Neural cell (in vitro differentiated cells): ENCODE results near the gene KLC1. TPM values are rescaled to one million over a fixed set of nuclear protein-coding genes. Genes with fewer than 3 reads are reported as not detected.

ENCODE experiments used
- H2AFZ ChIP-seq: fragments of 200-600, 300-800 bp; sonication (generic), shearing (Covaris generic); 2 replicates; pipeline ENCODE4 v1.6.0; 2014; ENCODE audit warnings: low read depth, mild to moderate bottlenecking, antibody characterized with exemption, low read length, moderate library complexity
- H3F3A ChIP-seq: fragments of 200-600 bp; shearing (Covaris generic); 2 replicates; pipeline ENCODE4 v1.6.1; 2016; ENCODE audit warnings: mild to moderate bottlenecking, moderate library complexity, mixed read lengths, antibody characterized with exemption, low read length; ENCODE audit not compliant: insufficient read depth, poor library complexity, severe bottlenecking
- H3K27ac ChIP-seq: fragments of 200-600, 300-800 bp; sonication (generic), shearing (Covaris generic); 2 replicates; pipeline ENCODE4 v1.5.1; 2014; ENCODE audit warnings: mild to moderate bottlenecking, low read length, moderate library complexity
- H3K27me3 ChIP-seq: fragments of 300-800, 200-600 bp; sonication (generic), shearing (Covaris generic); 2 replicates; pipeline ENCODE4 v1.6.0; 2014; ENCODE audit warnings: mild to moderate bottlenecking, low read depth, low read length, moderate library complexity; ENCODE audit not compliant: insufficient read depth
- H3K36me3 ChIP-seq: fragments of 300-800, 200-600 bp; sonication (generic), shearing (Covaris generic); 2 replicates; pipeline ENCODE4 v1.5.1; 2014; ENCODE audit warnings: mild to moderate bottlenecking, antibody characterized with exemption, low read length, moderate library complexity; ENCODE audit not compliant: insufficient read depth
- H3K4me2 ChIP-seq: fragments of 300-800, 200-600 bp; sonication (generic), shearing (Covaris generic); 2 replicates; pipeline ENCODE4 v1.6.0; 2014; ENCODE audit warnings: mild to moderate bottlenecking, low read length
- H3K4me3 ChIP-seq: fragments of 300-800, 200-600 bp; sonication (generic), shearing (Covaris generic); 2 replicates; pipeline ENCODE4 v1.5.1; 2014; ENCODE audit warnings: mild to moderate bottlenecking, low read length, moderate library complexity
- H3K79me2 ChIP-seq: fragments of 200-600 bp; shearing (Covaris generic); replicated peaks from 2 replicates; pipeline ENCODE4 v1.6.0; 2014; ENCODE audit warnings: mild to moderate bottlenecking, low read length, moderate library complexity; ENCODE audit not compliant: insufficient read depth
- H3K9ac ChIP-seq: fragments of 300-800, 200-600 bp; sonication (generic), shearing (Covaris generic); 2 replicates; pipeline ENCODE4 v1.6.1; 2016; ENCODE audit warnings: mild to moderate bottlenecking, low read length, mixed read lengths
- H3K9me2 ChIP-seq: fragments of 200-600 bp; shearing (Covaris generic); 2 replicates; pipeline ENCODE4 v1.6.1; 2016; ENCODE audit warnings: mild to moderate bottlenecking, low read length, mixed read lengths; ENCODE audit not compliant: insufficient read depth
- H3K9me3 ChIP-seq: fragments of 200-600, 300-800 bp; sonication (generic), shearing (Covaris generic); 2 replicates; pipeline ENCODE4 v1.6.1; 2016; ENCODE audit warnings: mild to moderate bottlenecking, mixed run types, low read length, moderate library complexity, mixed read lengths
- H4K20me1 ChIP-seq: fragments of 200-600 bp; shearing (Covaris generic); 2 replicates; pipeline ENCODE4 v1.6.1; 2016; ENCODE audit warnings: mild to moderate bottlenecking, mixed run types; ENCODE audit not compliant: insufficient read depth
- EP300 ChIP-seq: fragments of 450-650 bp; conservative IDR thresholded peaks from 2 replicates; pipeline ENCODE4 v1.6.1; 2014; ENCODE audit warnings: antibody characterized with exemption, mild to moderate bottlenecking, moderate library complexity; ENCODE audit not compliant: poor library complexity, severe bottlenecking
- EZH2 ChIP-seq: fragments of 200-600, 300-800 bp; shearing (Covaris generic), sonication (generic); IDR thresholded peaks from 2 replicates; pipeline ENCODE4 v1.6.1; 2014; ENCODE audit warnings: antibody characterized with exemption, low read length, borderline replicate concordance, mild to moderate bottlenecking; ENCODE audit not compliant: insufficient read depth, poor library complexity, severe bottlenecking
- MXI1 ChIP-seq: fragments of 450-650 bp; conservative IDR thresholded peaks from 2 replicates; pipeline ENCODE4 v1.6.1; 2014; ENCODE audit warnings: antibody characterized with exemption, mild to moderate bottlenecking; ENCODE audit not compliant: poor library complexity, severe bottlenecking
- POLR2AphosphoS5 ChIP-seq: IDR thresholded peaks from 2 replicates; pipeline ENCODE4 v1.6.1; 2012
- RAD21 ChIP-seq: fragments of 450-650 bp; conservative IDR thresholded peaks from 2 replicates; pipeline ENCODE4 v1.6.1; 2014; ENCODE audit warnings: antibody characterized with exemption, mild to moderate bottlenecking, moderate library complexity
- SMC3 ChIP-seq: fragments of 450-650 bp; conservative IDR thresholded peaks from 2 replicates; pipeline ENCODE4 v1.6.1; 2014; ENCODE audit warnings: antibody characterized with exemption, mild to moderate bottlenecking, moderate library complexity; ENCODE audit not compliant: poor library complexity
- TAF1 ChIP-seq: IDR thresholded peaks from 2 replicates; pipeline ENCODE4 v1.6.1; 2012; ENCODE audit warnings: low read depth
- polyA plus RNA-seq: library from polyadenylated mRNA; depleted of rRNA; stranded (reverse); fragments of >200 nt; gene quantifications from 2 replicates; pipeline ENCODE4 v1.2.3, GENCODE V29; 2014
- TF ChIP-seq, protein P1 (sequence below): fragments of 450-650 bp; IDR thresholded peaks from 2 replicates; pipeline ENCODE4 v1.5.1; 2014; ENCODE audit warnings: antibody characterized with exemption, mild to moderate bottlenecking, moderate library complexity; ENCODE audit not compliant: poor library complexity, severe bottlenecking
- TF ChIP-seq, protein P2 (sequence below): IDR thresholded peaks from 2 replicates; pipeline ENCODE4 v1.6.1; 2012; ENCODE audit warnings: borderline replicate concordance

Gene KLC1
- polyA plus RNA-seq, 1 donor from 2014 or later: 1,272 TPM

- Histone ChIP-seq H3K9me2 (no peaks in the 10 kb centered on the region), H3K4me2 (no peak overlapping the region), H3K4me3 (no peak overlapping the region), H3K9me3 (no peaks in the 10 kb centered on the region), H3K27me3 (no peaks in the 10 kb centered on the region), H3F3A (no peaks in the 10 kb centered on the region), H2AFZ (no peak overlapping the region), H3K36me3 (no peaks in the 10 kb centered on the region), H3K27ac (no peak overlapping the region), H4K20me1 (no peaks in the 10 kb centered on the region), H3K9ac (no peak overlapping the region), H3K79me2 (no peaks in the 10 kb centered on the region)
- TF ChIP-seq, protein P1, sequence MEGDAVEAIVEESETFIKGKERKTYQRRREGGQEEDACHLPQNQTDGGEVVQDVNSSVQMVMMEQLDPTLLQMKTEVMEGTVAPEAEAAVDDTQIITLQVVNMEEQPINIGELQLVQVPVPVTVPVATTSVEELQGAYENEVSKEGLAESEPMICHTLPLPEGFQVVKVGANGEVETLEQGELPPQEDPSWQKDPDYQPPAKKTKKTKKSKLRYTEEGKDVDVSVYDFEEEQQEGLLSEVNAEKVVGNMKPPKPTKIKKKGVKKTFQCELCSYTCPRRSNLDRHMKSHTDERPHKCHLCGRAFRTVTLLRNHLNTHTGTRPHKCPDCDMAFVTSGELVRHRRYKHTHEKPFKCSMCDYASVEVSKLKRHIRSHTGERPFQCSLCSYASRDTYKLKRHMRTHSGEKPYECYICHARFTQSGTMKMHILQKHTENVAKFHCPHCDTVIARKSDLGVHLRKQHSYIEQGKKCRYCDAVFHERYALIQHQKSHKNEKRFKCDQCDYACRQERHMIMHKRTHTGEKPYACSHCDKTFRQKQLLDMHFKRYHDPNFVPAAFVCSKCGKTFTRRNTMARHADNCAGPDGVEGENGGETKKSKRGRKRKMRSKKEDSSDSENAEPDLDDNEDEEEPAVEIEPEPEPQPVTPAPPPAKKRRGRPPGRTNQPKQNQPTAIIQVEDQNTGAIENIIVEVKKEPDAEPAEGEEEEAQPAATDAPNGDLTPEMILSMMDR: no peak
- no peak for TF ChIP-seq SMC3
- no peak for TF ChIP-seq POLR2AphosphoS5
- no peak for TF ChIP-seq EZH2
- no peak for TF ChIP-seq RAD21
- TF ChIP-seq, protein P2, sequence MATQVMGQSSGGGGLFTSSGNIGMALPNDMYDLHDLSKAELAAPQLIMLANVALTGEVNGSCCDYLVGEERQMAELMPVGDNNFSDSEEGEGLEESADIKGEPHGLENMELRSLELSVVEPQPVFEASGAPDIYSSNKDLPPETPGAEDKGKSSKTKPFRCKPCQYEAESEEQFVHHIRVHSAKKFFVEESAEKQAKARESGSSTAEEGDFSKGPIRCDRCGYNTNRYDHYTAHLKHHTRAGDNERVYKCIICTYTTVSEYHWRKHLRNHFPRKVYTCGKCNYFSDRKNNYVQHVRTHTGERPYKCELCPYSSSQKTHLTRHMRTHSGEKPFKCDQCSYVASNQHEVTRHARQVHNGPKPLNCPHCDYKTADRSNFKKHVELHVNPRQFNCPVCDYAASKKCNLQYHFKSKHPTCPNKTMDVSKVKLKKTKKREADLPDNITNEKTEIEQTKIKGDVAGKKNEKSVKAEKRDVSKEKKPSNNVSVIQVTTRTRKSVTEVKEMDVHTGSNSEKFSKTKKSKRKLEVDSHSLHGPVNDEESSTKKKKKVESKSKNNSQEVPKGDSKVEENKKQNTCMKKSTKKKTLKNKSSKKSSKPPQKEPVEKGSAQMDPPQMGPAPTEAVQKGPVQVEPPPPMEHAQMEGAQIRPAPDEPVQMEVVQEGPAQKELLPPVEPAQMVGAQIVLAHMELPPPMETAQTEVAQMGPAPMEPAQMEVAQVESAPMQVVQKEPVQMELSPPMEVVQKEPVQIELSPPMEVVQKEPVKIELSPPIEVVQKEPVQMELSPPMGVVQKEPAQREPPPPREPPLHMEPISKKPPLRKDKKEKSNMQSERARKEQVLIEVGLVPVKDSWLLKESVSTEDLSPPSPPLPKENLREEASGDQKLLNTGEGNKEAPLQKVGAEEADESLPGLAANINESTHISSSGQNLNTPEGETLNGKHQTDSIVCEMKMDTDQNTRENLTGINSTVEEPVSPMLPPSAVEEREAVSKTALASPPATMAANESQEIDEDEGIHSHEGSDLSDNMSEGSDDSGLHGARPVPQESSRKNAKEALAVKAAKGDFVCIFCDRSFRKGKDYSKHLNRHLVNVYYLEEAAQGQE: no peak
- TF ChIP-seq MXI1: no peak
Measured at GRCh38 chr14:103731916-103732867, 103.2 kb downstream of the KLC1 start.

- no peaks in the 10 kb centered on the region for H3K79me2 ChIP-seq
Measured at GRCh38 chr14:103732868-103733620, 104.0 kb downstream of the KLC1 start.

More at GRCh38 chr14:103732868-103733620, 104.0 kb downstream of the KLC1 start:
- Histone ChIP-seq H3K27me3 (no peaks in the 10 kb centered on the region), H3K9ac (no peak overlapping the region), H3F3A (no peaks in the 10 kb centered on the region), H2AFZ (no peak overlapping the region), H4K20me1 (no peaks in the 10 kb centered on the region), H3K4me3 (no peak overlapping the region), H3K27ac (no peak overlapping the region), H3K4me2 (no peak overlapping the region), H3K36me3 (no peaks in the 10 kb centered on the region), H3K9me2 (no peaks in the 10 kb centered on the region), H3K9me3 (no peaks in the 10 kb centered on the region)
- TF ChIP-seq POLR2AphosphoS5 (no peak), EP300 (no peak), EZH2 (no peak), MXI1 (no peak), TAF1 (no peak), RAD21 (no peak), SMC3 (no peak)
- TF ChIP-seq, protein P2: no peak
- TF ChIP-seq, protein P1: no peak
